ENCODE data around the gene TOB1.

The TOB1 gene

DNA sequence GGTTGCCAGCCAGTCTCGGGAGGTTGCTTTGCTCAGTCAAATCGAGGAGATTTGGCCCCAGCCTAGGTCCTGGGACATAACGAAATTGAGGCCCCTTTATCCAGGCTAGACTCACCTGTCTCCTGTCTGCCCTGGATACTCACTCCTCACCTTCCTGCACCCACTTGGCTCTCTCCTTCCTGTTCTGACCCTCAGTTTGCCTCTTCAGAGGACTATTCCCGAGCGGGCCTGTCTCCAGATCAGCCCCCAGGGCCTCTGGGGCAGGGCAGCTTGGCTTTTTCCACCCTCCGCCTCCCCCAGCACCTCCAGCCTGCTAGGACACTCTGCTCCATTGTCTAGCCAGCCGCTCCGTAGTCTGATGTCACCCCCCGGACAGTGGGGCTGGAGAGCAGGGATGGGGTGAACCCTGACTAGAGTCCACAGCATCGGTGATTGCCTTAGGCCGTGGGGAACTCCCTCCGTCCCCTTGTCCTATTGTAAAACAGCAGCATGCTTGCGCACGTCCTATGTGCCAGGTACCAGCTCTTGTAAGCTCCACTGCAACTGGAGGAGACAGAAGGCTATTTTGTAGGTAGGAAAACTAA lies 21.9 kb downstream of the TOB1 start:
- DNase-seq: no peak

DNA sequence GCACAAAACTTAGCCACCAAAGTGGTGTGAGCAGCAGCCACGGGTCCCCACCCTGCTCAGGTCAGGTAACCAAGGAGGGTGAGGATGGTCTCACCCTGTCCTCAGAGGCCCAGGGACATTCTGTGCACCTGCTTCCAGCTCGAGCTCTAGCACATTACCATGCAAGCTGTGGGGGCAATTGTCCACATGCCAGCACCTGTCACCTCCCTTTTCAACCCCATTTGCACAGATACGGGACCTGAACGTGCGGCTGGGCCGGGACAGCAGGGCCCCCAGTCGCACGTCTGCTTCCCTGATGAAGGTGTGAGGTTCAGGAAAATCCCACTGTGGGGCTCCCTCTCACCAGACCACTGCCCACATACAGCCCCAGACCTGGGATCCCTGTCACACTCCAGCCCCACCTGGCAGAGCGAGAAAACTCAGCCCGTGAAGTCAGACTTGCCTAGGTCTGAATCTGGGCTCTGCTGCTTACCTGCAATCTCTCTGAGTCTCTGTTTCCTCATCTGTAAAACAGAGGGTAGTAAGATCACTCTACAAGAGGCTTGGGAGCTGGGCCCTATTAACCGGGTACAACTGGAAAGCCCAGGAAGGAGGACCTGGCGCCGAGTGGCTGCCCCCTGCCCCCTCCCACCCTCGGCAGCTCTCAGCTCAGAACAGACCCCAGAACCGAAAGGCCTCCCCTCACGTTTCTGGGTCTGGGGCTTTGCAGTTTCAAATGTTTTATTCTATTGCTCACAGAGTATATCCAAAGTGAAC lies 22.8 kb downstream of the TOB1 start:
- no peak for DNase-seq

DNA sequence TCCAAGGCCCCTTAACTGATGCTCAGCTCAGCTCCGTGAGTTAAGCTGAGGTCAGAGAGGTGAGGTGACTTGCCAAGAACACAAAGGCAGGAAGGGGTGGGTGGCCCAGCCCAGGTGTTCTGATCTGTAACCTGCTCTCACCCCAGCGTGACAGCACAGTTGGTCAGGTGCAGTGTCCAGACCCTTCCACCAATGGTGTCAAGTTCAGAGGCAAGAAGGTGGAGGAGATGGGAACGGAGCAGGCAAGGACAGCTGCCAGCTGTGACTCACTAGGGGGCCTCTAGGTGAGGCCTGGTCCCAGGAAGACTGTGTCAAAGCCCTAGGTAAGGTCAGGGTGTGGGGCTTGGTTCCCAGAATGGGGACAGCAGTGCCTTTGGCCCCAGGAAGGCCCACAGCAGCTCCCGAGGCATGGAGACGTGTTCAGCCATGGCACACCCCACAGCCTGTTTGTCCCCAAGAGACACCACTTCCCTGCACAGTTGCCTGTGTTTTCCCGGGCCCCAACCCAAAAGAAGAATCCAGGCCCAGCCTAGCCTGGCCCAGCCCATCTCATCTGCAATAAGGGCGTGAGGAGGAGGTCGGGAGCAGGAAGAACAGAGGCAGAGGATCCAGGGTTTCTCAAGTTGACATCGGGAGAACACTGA lies 23.5 kb downstream of the TOB1 start:
- DNase-seq: no peak

DNA sequence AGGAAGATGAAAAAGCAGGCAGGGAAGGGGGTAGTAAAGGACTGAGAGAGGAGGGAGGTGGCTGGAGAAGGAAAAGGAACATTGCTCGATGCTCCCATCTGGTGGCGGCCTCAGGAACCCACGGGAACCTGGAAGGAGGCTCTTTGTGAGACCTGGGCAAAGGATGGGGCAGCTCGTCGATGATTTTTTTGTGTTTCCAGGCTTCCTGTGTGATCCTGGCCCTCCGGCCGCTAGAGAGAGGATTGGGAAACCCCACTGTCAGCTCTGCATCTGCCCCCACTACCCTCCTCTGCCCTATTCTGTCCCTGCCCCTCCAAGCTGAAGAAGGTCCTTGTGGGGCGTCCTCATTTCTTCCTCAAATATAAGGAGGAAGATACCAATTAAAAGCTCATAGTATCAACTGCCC lies 24.2 kb downstream of the TOB1 start:
- DNase-seq: peak; percentile 52 to 56

DNA sequence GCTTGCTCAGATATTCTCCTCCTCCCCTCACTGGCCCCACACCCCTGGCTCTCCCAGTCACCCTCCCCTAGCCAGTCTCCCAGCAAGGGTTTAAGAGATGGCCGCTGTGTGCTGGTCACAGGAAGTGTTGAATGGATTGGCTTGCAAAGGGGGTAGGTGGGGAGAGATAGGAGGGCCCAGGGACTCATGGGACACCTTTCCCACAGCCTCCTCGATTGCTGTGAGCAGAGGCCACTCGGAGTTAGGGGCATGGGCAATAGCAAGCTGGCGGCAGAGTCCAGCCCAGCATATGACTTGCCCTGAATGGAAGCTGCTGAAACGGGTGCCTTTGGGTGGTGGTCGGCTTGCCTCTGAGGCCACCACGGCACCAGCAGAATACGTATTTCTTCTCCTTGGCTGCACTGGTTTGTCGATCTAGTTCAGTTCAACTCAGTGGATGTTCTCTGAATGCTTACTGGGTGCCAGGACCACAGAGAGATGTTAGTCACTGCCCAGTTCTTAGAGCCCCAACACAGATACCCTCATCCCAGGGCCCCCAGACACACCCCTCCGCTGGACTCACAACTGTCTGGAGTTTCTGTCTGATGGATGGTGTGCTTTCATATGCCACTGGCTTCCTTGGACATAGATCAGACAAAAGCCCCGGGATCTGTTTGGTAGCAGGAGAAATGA lies 24.7 kb downstream of the TOB1 start:
- DNase-seq: no peak

DNA sequence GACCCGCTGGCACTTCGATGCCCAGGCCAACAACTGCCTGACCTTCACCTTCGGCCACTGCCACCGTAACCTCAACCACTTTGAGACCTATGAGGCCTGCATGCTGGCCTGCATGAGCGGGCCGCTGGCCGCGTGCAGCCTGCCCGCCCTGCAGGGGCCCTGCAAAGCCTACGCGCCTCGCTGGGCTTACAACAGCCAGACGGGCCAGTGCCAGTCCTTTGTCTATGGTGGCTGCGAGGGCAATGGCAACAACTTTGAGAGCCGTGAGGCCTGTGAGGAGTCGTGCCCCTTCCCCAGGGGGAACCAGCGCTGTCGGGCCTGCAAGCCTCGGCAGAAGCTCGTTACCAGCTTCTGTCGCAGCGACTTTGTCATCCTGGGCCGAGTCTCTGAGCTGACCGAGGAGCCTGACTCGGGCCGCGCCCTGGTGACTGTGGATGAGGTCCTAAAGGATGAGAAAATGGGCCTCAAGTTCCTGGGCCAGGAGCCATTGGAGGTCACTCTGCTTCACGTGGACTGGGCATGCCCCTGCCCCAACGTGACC lies 25.8 kb downstream of the TOB1 start:
- no peak for DNase-seq

GRCh38 chr17:50839591-50840310 lies 26.4 kb downstream of the TOB1 start:
- DNase-seq: no peak

GRCh38 chr17:50837980-50838954 lies 27.9 kb downstream of the TOB1 start:
- DNase-seq: no peak

DNA sequence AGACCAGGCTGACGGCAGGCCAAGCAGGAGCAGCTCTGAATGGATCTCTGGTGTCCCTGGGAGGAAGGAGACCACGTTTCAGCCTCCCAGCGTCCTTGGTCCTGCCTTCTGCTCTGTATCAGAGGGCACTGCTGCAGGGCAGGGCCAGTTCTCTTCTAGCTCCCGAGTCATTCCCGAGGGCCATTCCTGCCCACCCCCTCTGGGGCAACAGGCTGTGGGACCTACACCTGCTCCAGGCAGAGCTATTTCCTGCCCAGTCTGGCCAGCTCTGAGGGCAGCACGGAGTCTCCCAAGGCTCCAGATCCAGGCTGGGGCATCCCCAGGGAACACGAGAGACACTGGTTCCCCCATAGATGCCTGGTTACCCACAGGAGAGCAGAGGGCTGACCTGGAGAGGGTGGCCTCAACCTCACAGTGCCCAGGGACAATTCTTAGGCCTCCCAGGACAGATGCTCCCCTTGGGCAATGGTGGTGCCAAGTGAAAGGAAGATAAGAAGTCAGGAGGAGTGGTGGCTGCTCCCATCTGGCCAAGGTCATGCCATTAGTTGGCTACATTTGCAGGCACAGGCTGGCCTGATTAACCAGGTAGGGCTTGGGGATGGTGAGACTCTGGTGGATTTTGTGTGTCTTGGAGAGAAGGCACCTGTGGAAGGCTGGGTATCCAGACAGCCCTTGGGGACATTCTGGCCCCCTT lies 28.7 kb downstream of the TOB1 start:
- DNase-seq: no peak

- no peak for DNase-seq
These were observed 29.3 kb downstream of the TOB1 start for GRCh38 chr17:50836826-50837225.

- no peak for DNase-seq
These were observed 30.6 kb downstream of the TOB1 start, which contains the start of gene WFIKKN2 for GRCh38 chr17:50835301-50836234. Gene WFIKKN2, plus strand, starts transcription at chr17:50835586. Its CDS starts 352 bp downstream, at chr17:50835938.

DNA sequence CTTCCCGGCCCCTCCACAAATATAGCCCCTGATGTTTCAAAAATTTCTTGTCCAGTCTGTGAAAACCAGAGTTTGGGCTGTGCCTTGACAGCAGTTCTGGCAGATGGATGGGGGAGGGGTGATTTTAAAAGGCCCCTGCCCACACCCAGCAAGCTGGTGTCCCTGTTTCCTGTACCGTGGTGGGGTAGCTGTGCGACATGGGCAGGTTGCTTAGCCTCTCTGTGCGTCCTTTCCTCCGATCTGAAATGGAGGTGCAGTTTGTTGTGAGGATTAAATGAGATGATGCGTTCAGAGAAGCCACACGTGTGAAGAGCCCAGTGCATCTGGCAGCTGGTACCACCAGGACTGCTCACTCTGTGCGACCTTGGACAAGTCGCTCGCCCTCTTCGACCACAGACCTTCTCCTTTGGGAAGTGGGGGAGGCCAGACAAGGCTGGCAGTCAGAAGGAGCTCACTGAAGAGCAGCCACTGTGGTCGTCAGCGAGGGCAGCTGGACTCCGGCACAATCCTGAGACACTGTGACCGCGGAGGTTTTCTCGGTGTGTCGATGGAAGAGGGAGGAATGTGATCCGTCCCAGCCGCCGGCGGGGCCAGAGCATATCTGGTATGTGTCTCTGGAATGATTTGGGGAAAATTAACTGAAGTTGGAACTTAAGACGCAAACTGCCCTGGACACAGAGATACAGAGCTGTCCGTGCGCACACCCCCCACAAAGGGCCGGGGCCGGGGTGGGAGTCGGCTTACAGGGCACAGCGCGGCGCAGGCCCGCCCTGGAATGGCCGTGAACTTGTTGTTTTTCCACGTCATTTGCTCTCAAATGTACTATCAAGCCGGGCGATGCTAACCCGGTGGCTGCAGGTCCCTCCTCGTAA lies 31.5 kb downstream of the TOB1 start:
- no peak for DNase-seq

DNA sequence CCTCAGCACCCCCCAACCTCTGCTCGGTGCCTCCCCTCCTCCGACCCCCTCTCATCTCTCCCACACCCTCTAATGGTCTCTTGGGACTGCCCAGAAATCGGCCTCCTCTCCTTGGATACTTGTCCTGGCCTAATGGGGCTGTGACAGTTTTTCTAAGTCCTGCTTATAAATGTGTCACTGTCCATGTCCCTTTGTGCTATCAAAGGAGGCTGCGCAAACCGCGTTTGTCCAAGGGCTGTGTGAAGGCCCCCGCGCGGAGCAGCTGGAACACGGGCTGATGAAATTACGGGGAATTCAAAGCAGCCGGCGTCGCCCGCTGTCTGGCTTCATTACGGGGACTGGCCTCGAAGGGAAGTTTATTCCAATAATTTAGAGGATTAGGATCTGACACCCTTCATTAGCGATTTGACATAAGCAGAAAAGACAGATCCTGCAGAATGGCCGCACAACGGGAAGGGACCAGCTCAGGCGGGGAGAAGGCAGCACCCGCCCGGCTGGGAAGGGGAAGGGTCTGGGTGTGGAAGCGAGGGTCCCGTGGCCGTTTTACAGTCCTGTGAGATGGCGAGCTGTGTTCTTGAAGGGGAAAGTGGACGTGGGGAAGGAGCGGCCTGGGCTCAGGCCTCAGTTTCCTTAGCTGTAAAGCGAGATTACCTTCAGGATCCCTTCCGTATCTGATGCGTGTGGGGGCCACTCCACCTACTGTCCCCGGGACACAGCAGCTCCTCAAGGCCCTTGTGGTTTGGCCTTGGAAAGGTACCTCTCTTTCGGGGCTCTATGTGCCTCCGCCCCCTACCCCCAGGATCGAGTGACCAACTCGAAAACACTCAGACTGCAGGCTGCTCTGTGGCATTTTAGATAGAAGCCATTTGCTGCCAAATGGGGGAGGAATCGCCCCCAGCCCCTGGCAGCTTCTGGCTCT lies 32.4 kb downstream of the TOB1 start:
- no peak for DNase-seq

- DNase-seq: no peak
These were observed 33.2 kb downstream of the TOB1 start for GRCh38 chr17:50832864-50833381.

DNA sequence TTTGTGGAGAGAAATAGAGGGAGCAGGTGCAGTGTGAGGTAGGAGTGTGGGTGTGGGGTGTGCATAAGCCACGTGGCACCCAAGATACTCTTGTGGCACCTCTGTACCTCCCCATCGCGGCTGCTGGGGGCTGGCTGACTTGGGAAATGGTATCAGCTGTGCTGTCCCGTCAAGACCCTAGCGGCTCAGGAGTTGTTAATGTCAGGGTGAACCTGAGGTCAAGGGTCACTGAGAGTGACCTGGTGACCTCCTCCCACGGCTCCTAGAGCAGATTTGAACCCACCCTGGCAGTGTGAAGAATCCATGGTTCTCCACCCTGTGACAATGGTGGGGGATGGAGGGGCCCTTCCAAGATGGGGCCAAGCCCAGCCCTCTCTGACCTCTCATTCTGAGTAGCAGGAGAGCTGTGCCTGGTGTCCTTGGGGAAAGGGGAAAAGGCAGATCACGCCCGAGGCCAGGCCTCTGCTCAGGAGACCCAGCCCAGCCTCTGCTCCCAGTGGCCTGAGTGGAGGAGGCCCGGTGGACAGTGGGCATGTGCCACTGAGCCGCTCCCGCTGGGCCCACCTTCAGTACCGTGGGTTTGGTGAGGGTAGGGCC lies 33.8 kb downstream of the TOB1 start:
- no peak for DNase-seq

- DNase-seq: no peak
These were observed 34.7 kb downstream of the TOB1 start for GRCh38 chr17:50831471-50831928.

GRCh38 chr17:50830994-50831393 lies 35.2 kb downstream of the TOB1 start:
- no peak for DNase-seq

Data from CD4-positive, alpha-beta T cell treated with Interleukin-4 for 1 hour (primary cell).